MM.1S (cell line): ENCODE results near the gene KRTAP10-2.

Experiments used
- DNase-seq: peaks from one replicate; pipeline ENCODE4 v3.0.0-alpha.2; 2015
- H2AFZ ChIP-seq: fragments of 300-600 bp; sonication (generic); 2 replicates; pipeline ENCODE4 v1.6.0; 2016; ENCODE audit warnings: antibody characterized with exemption, low read length
- H3F3A ChIP-seq: fragments of 300-600 bp; sonication (generic); 2 replicates; pipeline ENCODE4 v1.6.1; 2016; ENCODE audit warnings: mild to moderate bottlenecking, antibody characterized with exemption, low read length, moderate library complexity, mixed read lengths; ENCODE audit not compliant: insufficient read depth
- H3K27ac ChIP-seq: fragments of 300-600 bp; sonication (generic); 2 replicates; pipeline ENCODE4 v1.5.1; 2016; ENCODE audit warnings: mild to moderate bottlenecking, low read length
- H3K27me3 ChIP-seq: fragments of 300-600 bp; sonication (generic); replicated peaks from 2 replicates; pipeline ENCODE4 v1.6.0; 2016; ENCODE audit warnings: low read length; ENCODE audit not compliant: insufficient read depth
- H3K36me3 ChIP-seq: fragments of 300-600 bp; sonication (generic); replicated peaks from 2 replicates; pipeline ENCODE4 v1.6.1; 2016; ENCODE audit warnings: mild to moderate bottlenecking, low read length, mixed read lengths; ENCODE audit not compliant: insufficient read depth
- H3K4me1 ChIP-seq: fragments of 300-600 bp; sonication (generic); 2 replicates; pipeline ENCODE4 v1.6.1; 2016; ENCODE audit warnings: low read length, mixed read lengths
- H3K4me2 ChIP-seq: fragments of 300-600 bp; sonication (generic); 2 replicates; pipeline ENCODE4 v1.6.0; 2016; ENCODE audit warnings: low read depth, low read length
- H3K4me3 ChIP-seq: fragments of 300-600 bp; sonication (generic); 2 replicates; pipeline ENCODE4 v1.5.1; 2016; ENCODE audit warnings: low read length, mixed read lengths
- H3K79me2 ChIP-seq: fragments of 300-600 bp; sonication (generic); 2 replicates; pipeline ENCODE4 v1.6.1; 2016; ENCODE audit warnings: mixed run types, low read length, mixed read lengths
- H3K9ac ChIP-seq: fragments of 300-600 bp; sonication (generic); 2 replicates; pipeline ENCODE4 v1.6.1; 2016; ENCODE audit warnings: low read length, mixed read lengths
- H3K9me2 ChIP-seq: fragments of 300-600 bp; sonication (generic); replicated peaks from 2 replicates; pipeline ENCODE4 v1.6.1; 2016; ENCODE audit warnings: mild to moderate bottlenecking, low read length, mixed read lengths; ENCODE audit not compliant: insufficient read depth
- H3K9me3 ChIP-seq: fragments of 300-600 bp; sonication (generic); replicated peaks from 2 replicates; pipeline ENCODE4 v1.6.1; 2016; ENCODE audit warnings: mild to moderate bottlenecking, low read length, mixed read lengths; ENCODE audit not compliant: insufficient read depth
- H4K20me1 ChIP-seq: fragments of 300-600 bp; sonication (generic); 2 replicates; pipeline ENCODE4 v1.6.1; 2016; ENCODE audit warnings: mild to moderate bottlenecking, low read length, moderate library complexity, mixed read lengths; ENCODE audit not compliant: insufficient read depth
- CTCF ChIP-seq: fragments of 300-600 bp; sonication (generic); IDR thresholded peaks from 2 replicates; pipeline ENCODE4 v1.5.1; 2016; ENCODE audit warnings: antibody characterized with exemption, low read length, mixed read lengths
- EZH2 ChIP-seq: fragments of 300-600 bp; sonication (generic); optimal IDR thresholded peaks from 2 replicates; pipeline ENCODE3; 2017; ENCODE audit warnings: low read depth, mild to moderate bottlenecking, antibody characterized with exemption, low read length, mixed read lengths
- EZH2phosphoT487 ChIP-seq: fragments of 300-600 bp; sonication (generic); IDR thresholded peaks from 2 replicates; pipeline ENCODE4 v1.6.1; 2018; ENCODE audit warnings: antibody characterized with exemption, low read length

Gene KRTAP10-2

DNA sequence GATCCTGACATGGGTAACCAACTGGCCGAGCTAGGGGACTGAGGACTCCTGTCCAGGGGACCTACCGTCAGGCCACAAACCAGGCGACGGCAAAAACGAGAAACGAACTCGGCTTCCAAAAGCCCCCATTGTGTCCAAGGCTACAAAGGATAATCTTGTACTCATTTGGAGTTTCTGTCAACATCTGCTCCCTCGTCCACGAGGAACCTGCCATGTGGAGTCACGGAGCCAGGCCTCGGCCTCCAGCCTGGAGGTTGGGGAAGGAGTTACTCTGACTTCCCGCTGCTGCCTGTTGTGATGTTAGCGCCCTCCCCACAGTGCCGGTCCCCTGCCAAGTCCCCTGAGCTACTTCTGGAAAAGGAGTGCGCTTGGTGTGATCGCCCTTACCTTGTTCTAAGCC is 18.6 kb downstream of the KRTAP10-2 start:
- Histone ChIP-seq H4K20me1 (no peaks in the 10 kb centered on the region), H3K27me3 (peaks cover 92% of the 10 kb centered on the region), H3K36me3 (no peaks in the 10 kb centered on the region), H3K9me2 (no peaks in the 10 kb centered on the region), H3K27ac (no peak overlapping the region), H3K79me2 (no peaks in the 10 kb centered on the region), H3K9ac (no peak overlapping the region), H3K4me1 (no peaks in the 10 kb centered on the region), H3F3A (no peaks in the 10 kb centered on the region), H2AFZ (no peak overlapping the region), H3K4me3 (no peak overlapping the region), H3K4me2 (no peak overlapping the region), H3K9me3 (no peaks in the 10 kb centered on the region)
- TF ChIP-seq EZH2 (no peak), CTCF (no peak), EZH2phosphoT487 (no peak)
- no peak for DNase-seq

- TF ChIP-seq EZH2, result no peak
- no peak for TF ChIP-seq EZH2phosphoT487
- no peak for TF ChIP-seq CTCF
Observed at GRCh38 chr21:44531606-44532564, 19.4 kb downstream of the KRTAP10-2 start.

DNA sequence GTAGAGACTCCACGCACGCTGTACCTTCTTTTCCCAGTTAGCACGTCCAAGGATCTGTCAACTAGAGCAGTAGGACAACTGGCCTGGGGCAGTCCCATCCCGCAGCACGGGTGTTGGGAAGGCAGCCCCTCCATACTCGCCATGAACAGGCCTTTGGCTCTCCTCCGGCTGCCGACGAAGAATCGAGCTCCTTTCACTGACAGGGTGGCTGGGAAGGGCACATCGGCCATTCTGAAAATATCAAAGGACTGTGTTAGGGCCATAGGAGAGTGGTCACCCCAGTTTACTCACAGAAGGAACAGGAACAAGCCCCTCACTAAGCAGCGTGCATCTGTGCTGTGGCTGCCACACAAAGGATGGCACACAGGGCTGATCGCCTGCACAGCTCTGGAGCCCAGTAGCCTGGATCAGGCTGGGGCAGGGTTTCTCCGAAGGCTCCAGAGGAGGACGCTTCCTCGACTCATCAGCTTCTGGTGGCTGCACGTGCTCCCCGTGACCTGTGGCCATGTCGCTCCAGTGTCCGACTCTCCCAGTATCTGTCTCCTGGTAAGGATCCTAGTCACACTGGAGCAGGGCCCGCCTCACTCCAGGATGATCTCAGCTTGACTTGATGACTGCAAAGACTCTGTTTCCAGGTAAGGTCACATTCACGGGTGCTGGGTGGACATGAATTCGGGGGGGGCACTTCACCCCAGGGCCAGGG is 20.3 kb downstream of the KRTAP10-2 start:
- no peaks in the 10 kb centered on the region for H3K79me2 ChIP-seq
- no peak for TF ChIP-seq CTCF
- TF ChIP-seq EZH2phosphoT487, result no peak
- TF ChIP-seq EZH2, result no peak
- no peak overlapping the region for H2AFZ ChIP-seq
- H3K4me3 ChIP-seq, result no peak overlapping the region
- no peaks in the 10 kb centered on the region for H4K20me1 ChIP-seq
- H3K27ac ChIP-seq, result no peak overlapping the region
- H3K4me1 ChIP-seq, result no peaks in the 10 kb centered on the region
- no peaks in the 10 kb centered on the region for H3K36me3 ChIP-seq
- H3K9me2 ChIP-seq, result no peaks in the 10 kb centered on the region
- H3K9ac ChIP-seq, result no peak overlapping the region
- H3K27me3 ChIP-seq, result peaks cover 92% of the 10 kb centered on the region
- no peak for DNase-seq
- H3F3A ChIP-seq, result no peaks in the 10 kb centered on the region
- no peak overlapping the region for H3K4me2 ChIP-seq
- H3K9me3 ChIP-seq, result no peaks in the 10 kb centered on the region

More at GRCh38 chr21:44531606-44532564, 19.4 kb downstream of the KRTAP10-2 start:
- Histone ChIP-seq H3K36me3 (no peaks in the 10 kb centered on the region), H3K79me2 (no peaks in the 10 kb centered on the region), H3F3A (no peaks in the 10 kb centered on the region), H3K9me3 (no peaks in the 10 kb centered on the region), H3K4me2 (no peak overlapping the region), H3K27me3 (peaks cover 92% of the 10 kb centered on the region), H3K9me2 (no peaks in the 10 kb centered on the region), H4K20me1 (no peaks in the 10 kb centered on the region), H3K27ac (no peak overlapping the region), H3K9ac (no peak overlapping the region), H3K4me3 (no peak overlapping the region), H3K4me1 (no peaks in the 10 kb centered on the region), H2AFZ (no peak overlapping the region)
- no peak for DNase-seq
